SIG-M5 treated with dmso at 0.1 percent for 504 hours (cell line): Measurements from ENCODE around the gene KSR1.
A peak's percentile ranks its signal among the peaks of the same experiment; 100 is the strongest.

ENCODE experiments used
- DNase-seq: peaks from one replicate; lab custom pipeline; 2025; ENCODE audit not compliant: unreplicated experiment; lab: John Stamatoyannopoulos, UW

The KSR1 gene

DNA sequence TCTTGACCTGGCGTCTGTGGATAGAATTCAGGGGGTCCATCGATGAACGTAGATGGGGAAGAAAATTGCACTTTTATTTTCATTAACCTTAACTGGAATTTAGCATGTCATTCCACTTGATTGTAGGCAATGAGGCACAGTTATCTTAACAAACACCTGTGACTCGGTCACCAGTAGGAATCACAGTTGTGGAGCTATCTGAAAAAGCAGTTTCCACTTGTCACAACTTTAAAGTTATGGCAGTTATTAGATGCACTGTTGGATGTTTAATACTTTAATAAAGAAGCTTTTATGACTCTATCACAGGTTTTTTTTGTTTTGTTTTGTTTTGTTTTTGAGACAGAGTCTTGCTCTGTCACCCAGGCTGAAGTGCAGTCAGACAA is 91.0 kb downstream of the KSR1 start:
- DNase-seq = no peak

- no peak for DNase-seq
These were observed 92.1 kb downstream of the KSR1 start for GRCh38 chr17:27548369-27548768.

- no peak for DNase-seq
These were observed 93.1 kb downstream of the KSR1 start for GRCh38 chr17:27549251-27549893.

DNA sequence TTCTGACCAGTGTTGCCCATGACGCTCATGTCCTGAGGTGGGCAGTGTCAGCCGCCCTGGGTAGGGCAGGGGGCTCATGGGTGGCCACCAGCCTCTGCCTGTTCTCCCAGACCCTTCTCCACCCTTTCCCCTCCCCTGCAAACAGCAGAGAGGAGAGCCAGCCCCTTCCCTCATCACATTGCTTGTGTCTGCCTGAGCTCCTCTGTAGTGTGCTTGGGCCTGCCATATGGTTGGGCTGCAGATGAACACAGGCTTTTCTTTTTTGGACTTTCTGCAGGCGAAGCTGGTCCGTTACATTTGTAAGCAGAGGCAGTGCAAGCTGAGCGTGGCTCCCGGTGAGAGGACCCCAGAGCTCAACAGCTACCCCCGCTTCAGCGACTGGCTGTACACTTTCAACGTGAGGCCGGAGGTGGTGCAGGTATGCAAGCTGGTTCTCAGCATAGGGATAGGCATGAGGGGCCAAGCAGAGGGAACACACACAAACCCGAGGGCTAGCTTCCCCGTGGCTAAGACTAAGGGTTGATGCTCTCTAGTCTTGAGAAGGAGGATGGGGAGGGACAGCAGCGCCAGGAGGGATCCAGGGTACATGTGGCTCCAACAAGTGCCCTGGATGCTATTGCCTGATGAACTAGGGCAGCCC is 94.2 kb downstream of the KSR1 start:
- DNase-seq = no peak

DNA sequence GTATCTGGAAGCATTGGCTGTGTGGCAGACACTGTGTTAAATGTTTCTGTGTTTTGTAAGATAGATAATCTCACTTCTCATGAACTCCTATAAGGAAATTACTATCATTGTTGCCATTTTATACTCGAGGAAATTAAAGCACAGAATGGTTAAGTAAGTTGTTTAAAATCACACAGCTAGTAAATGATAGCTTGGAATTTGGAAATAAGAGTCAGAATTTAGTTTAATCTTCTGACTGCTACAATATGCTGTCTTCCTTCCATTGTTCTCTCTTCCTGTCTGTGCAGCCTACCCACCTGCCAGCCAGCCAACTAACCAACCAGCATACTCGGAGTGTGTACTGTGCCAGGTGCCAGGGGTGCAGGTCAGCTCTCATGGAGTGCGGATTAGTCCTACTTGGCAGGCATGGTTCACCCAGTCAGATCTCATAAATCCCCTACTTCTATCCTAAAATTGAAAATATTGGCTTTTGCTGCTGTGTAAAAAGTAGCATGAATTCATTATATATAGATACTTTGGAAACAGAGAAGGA is 94.8 kb downstream of the KSR1 start:
- no peak for DNase-seq

DNA sequence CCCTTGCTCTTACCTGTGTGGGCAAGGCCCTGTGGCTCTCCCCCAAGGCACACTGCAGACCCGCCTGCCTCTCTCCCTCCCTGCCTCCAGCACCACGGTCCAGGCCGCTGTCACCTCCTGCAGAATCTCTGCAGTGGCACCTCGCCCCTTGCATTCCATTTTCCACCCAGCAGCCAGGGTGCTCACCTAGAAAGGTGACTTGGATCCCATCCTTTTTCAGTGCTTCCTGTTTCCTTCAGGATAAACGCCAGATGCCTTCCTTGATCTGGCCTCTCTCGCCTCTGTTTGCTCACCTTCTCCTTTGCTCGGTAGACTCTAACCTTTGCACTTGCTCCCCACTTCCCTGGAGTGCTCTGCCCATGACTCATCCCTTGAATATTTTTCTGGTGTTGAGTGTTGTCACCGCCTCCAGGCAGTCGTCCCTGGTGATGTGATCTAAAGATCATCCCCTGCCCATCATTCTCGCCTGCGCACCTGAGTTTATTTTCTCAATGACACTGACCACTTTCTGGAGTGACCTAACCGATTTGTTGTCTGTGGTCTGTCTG is 95.5 kb downstream of the KSR1 start:
- DNase-seq = peak; percentile 25

- no peak for DNase-seq
These were observed 96.1 kb downstream of the KSR1 start for GRCh38 chr17:27552276-27552732.

DNA sequence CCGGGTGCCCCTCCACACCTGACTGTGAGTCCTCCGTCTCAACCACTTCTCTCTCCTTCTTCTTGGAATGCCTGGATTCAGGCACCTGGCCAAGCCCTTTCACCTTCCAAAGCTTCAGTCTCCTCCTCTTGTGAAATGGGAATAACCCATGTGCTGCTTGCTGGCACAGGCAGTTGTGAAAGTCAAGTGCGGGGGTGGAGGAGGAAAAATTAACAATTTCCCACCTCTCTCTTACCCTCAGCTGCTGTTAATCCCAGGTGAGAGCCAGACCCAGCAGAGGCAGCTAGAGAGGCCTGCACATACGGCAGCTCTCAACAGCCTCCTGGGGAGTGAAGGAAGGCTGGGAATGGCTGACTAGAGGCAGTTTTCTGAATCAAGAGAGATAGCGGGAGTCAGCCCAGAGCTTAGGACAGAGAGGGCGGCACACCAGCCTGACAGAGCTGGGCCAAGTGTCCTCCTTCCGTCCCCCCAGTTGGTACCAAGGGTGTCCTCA is 96.8 kb downstream of the KSR1 start:
- DNase-seq = no peak

DNA sequence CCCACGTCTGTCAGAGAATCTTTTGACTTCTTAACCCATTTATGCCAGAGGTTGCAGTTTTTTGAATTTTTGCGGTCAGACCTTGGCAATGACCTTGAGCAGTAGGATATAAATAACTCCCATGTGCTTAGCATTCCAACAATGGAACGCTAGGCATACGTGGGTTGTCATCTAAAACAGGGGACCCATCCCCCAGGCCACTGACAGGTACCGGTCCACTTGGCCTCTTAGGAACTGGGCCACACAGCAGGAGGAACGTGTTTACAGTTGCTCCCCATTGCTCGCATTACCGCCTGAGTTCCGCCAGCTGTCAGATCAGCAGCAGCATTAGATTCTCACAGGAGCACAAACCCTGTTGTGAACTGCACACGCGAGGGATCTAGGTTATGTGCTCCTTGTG is 97.9 kb downstream of the KSR1 start:
- DNase-seq = no peak

GRCh38 chr17:27554911-27555310 is 98.7 kb downstream of the KSR1 start:
- DNase-seq = no peak

- DNase-seq = no peak
These were observed 99.1 kb downstream of the KSR1 start for GRCh38 chr17:27555339-27555738.

- no peak for DNase-seq
These were observed 102.1 kb downstream of the KSR1 start for GRCh38 chr17:27558341-27558740.

GRCh38 chr17:27558842-27559505 is 102.7 kb downstream of the KSR1 start:
- DNase-seq = peak; percentile 19

DNA sequence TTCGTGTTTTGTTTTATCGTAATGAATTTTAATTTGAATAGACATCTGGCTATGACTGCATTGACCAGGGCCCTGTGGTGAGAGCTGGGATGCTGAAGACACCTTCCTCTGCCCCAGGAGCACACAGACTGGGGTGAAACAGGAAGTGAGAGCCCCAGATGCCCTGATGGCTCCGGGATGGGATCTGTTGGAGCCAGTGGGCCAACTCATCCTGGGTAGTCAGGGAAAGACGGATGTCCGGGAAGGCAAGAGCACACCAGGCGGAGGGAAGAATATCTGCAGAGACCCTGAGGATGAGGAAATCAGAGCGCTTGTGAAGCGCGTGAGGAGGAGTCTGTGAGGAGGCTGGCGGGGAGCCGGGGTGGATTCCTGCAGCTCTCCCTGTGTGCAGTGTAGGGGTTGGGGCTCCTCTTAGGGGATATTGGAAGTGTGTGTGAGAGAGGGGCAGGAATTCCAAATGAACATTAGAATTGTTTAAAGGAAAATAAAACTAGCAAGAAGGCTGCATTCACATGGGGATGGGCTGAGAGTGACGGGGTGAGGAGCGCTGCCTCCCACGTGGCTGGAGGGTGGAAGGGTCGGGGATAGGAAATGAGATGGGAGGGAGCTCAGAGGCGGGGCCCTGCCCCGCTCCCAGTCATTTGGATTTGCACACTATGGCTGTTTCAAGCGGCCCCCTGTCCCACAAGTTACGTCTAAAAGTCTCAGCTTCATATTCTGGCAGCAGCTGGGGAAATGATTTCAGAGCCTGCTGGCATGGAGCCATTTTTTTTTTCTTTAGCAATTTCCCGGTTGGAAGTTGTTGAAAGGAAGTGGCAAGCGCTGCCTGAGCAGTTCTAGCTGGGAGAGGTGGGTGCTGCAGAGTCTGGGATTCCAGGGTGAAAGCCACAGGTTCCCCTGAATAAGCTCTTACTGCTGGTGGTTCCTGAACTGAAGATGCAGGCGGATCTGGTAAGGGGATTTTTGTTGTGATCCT is 103.5 kb downstream of the KSR1 start:
- DNase-seq = no peak

DNA sequence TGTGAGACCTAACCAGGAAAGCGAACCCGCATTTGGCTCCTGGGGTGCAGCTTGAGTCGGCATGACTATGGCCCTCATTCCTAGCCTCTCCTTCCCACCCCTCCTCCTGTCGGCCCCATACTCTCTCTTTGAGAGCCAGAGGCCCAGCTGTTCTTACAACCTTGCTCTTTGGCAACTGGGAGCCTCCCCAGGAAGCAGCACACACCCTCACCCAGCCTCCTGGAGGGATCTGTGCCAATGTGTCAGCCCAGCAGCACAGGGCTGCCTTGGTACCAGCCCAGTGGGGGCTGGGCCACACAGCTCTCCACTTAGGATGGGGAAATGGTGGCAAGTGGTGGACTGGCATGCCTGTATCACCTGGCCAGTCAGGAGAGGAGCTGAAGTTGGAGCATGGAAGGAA is 104.4 kb downstream of the KSR1 start:
- DNase-seq = no peak

DNA sequence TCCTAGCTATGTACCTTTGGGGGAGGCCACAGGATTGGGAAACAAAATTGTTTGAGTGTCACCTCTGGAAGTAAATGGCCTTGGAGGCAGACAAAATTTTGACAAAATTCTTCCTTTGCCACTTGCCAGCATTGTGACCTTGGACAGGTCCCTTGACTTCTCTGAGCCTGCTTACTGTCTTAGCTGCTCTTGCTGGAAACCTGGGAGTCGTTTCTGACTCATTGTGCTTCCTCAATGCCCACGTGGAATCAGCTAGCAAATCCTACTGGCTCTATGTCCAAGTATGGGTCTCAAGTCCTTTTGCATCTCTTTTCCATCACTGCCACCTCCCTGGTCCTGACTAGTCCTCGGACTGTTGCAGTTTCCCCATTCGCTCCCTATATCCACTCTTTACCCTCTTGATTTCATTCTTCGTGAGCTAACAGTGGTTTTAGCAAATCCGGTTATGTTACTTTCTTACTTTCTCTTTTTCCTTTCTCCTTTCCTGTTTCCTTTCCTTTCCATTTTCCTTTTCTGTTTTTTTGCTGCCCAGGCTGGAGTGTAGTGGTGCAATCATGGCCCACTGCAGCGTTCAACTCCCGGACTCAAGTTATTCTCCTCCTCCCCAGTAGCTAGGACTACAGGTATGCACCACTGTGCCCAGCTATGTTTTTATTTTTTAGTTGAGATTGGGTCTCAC is 106.7 kb downstream of the KSR1 start:
- no peak for DNase-seq

GRCh38 chr17:27563532-27563931 is 107.3 kb downstream of the KSR1 start:
- no peak for DNase-seq

DNA sequence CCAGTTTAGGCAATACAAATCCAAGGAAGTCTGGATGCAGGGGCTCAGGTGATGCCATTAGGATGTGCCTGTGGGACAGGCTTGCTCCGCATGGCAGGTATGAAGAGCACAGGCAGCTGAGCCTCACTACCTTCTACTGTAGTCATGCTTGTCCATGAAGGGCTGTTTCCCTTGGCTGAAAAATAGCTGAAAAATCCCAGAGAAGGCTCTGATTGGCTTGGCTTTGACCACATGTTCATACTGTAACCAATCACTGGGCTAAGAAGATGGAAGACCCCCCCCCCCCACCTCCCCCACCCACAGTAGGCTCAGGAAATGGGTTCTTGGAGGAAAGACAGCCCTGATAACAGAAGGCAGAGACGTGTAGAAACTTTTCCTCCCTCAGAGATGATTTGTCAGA is 108.2 kb downstream of the KSR1 start:
- DNase-seq = no peak

DNA sequence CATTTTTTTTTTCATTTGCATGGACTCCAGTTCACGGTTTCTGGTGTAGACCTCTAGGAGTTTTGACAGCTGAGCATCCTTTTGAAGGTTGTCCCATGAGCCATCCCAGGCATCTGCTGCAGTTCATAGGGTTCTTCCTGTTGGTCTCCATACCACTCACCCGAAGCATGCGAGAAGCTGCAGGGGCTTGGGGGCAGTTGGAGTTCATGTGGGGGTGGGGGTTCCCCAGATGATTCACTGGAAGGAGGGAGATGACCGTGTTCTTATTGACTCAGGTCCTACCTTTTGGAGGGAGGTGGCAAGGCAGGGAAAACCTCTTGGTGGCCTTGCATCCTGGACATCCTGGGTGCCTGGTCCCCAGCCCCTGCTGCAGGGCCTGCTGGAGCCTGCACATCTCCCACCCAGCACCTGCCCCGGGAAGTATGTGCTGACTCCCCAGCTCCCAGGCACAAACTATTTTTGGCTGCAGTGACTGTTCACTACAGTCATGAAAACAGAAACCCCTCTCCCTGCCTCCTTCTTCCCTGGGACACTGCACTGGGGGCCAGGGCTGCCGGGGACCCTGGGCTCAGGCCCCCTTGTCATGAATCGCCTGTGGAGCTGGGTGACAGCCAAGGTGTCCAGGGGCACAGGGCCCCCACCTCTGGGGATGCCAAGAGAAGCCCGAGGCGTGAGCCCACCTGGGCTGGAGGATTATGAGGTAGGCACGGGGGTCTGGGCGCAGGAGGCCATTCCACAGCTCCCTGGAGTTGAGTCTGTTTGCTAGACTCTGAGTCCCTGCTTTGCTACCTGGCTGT is 109.8 kb downstream of the KSR1 start:
- DNase-seq = no peak
